ENCODE measurements around the gene PRMT5. TPM values are rescaled to one million over a fixed set of nuclear protein-coding genes. Genes with fewer than 3 reads are reported as not detected.
A peak's percentile ranks its signal among the peaks of the same experiment; 100 is the strongest.
"Not testable (repeated sequence)": the region's sequence is repeated elsewhere in the genome, so short reads cannot be mapped to it uniquely, and the experiment has no call there.

Gene PRMT5
- total RNA-seq, 2 experiments from 2014 or later: 52.6 to 56.8 TPM

- Mint-ChIP-seq H3K36me3 (ENCODE audit: low read depth) (peaks cover 31% of the 10 kb centered on the region), H3K9me3 (no peaks in the 10 kb centered on the region), H3K27ac (no peak overlapping the region), H3K27me3 (no peaks in the 10 kb centered on the region), H3K4me1 (peaks cover 26% of the 10 kb centered on the region), H3K4me3 (no peak overlapping the region)
- CTCF ChIA-PET: no interaction called here
- POLR2A ChIA-PET: no interaction called here
- no peak for DNase-seq
These were observed 2.9 kb downstream of the PRMT5 start for GRCh38 chr14:22926316-22926715.

DNA sequence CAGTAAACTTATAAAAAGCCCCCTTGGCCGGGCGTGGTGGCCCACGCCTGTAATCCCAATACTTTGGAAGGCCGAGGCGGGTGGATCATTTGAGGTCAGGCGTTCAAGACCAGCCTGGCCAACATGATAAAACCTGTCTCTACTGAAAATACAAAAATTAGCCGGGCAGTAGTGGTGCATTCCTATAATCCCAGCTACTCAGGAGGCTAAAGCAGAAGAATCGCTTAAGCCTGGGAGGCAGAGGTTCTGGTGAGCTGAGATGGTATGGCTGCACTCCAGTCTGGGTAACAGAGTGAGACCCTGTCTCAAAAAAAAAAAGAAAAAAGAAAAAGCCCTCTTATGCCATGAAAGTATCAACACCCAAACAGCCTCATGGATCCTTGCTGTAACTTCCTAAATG lies 3.7 kb downstream of the PRMT5 start:
- Mint-ChIP-seq H3K27me3 (no peaks in the 10 kb centered on the region), H3K36me3 (ENCODE audit: low read depth) (peaks cover 34% of the 10 kb centered on the region), H3K27ac (no peak overlapping the region), H3K9me3 (no peaks in the 10 kb centered on the region), H3K4me1 (peaks cover 28% of the 10 kb centered on the region), H3K4me3 (no peak overlapping the region)
- no peak for DNase-seq
- POLR2A ChIA-PET: no interaction called here
- CTCF ChIA-PET: no interaction called here

DNA sequence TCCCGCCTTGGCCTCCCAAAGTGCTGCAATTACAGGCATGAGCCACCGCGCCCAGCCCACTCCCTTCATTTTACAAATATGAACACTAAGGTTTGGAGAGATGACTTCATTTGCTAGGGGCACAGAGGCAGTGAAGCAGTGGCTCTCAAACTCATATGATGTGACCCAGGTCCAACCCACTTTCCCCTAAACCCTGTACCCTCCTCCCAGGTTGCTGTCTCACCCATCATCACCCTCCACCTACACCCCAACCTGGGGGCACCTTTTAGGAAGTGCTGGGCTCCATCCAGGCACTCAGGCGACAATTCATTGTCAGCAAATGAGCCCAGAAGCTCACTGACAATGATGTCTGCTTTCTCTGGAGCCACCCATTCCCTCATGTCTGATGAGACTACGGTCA lies 5.4 kb downstream of the PRMT5 start:
- no peak for DNase-seq
- no peak overlapping the region for H3K4me3 Mint-ChIP-seq
- H3K27me3 Mint-ChIP-seq: no peaks in the 10 kb centered on the region
- no peak overlapping the region for H3K27ac Mint-ChIP-seq
- H3K36me3 Mint-ChIP-seq (ENCODE audit: low read depth): peaks cover 43% of the 10 kb centered on the region
- peaks cover 42% of the 10 kb centered on the region for H3K4me1 Mint-ChIP-seq
- no peaks in the 10 kb centered on the region for H3K9me3 Mint-ChIP-seq
- CTCF ChIA-PET: interaction anchor here (1.8 kb wide), 1 partner anchor 51 kb away, joined by 3 read pairs; no protein-coding TSS in a partner anchor
- POLR2A ChIA-PET: no interaction called here

GRCh38 chr14:22922294-22922693 lies 6.9 kb downstream of the PRMT5 start:
- DNase-seq: no peak
- Mint-ChIP-seq H3K36me3 (ENCODE audit: low read depth) (peaks cover 52% of the 10 kb centered on the region), H3K27ac (no peak overlapping the region), H3K4me3 (no peak overlapping the region), H3K4me1 (peaks cover 43% of the 10 kb centered on the region), H3K9me3 (no peaks in the 10 kb centered on the region), H3K27me3 (no peaks in the 10 kb centered on the region)
- CTCF ChIA-PET: interaction anchor here (1.8 kb wide), 1 partner anchor 49 kb away, joined by 3 read pairs; no protein-coding TSS in a partner anchor
- POLR2A ChIA-PET: no interaction called here

- ChIA-PET CTCF (interaction anchor here (0.9 to 5.9 kb wide), 6 partner anchors 9 to 360 kb away, joined by 3 to 45 read pairs (median 6); partner anchors contain the start of genes CDH24 and PRMT5), POLR2A (no interaction called here)
- Mint-ChIP-seq H3K9me3 (no peaks in the 10 kb centered on the region), H3K4me1 (peaks cover 43% of the 10 kb centered on the region), H3K27ac (no peak overlapping the region), H3K27me3 (no peaks in the 10 kb centered on the region), H3K36me3 (ENCODE audit: low read depth) (peaks cover 49% of the 10 kb centered on the region), H3K4me3 (no peak overlapping the region)
- no peak for DNase-seq
These were observed 8.5 kb downstream of the PRMT5 start for GRCh38 chr14:22920697-22921096.

GRCh38 chr14:22919601-22919921 lies 9.6 kb downstream of the PRMT5 start:
- Mint-ChIP-seq H3K4me3 (peak overlapping the region; percentile 91), H3K36me3 (ENCODE audit: low read depth) (peaks cover 43% of the 10 kb centered on the region), H3K27ac (peak overlapping the region; percentile 100), H3K4me1 (peaks cover 45% of the 10 kb centered on the region), H3K27me3 (no peaks in the 10 kb centered on the region), H3K9me3 (no peaks in the 10 kb centered on the region)
- DNase-seq: no peak
- CTCF ChIA-PET: interaction anchor here (0.6 to 5.9 kb wide), 10 partner anchors 10 to 359 kb away, joined by 3 to 45 read pairs (median 6); partner anchors contain the start of genes CDH24 and PRMT5
- POLR2A ChIA-PET: interaction anchor here (1.3 kb wide), 1 partner anchor 36 kb away, joined by 3 read pairs; no protein-coding TSS in a partner anchor

DNA sequence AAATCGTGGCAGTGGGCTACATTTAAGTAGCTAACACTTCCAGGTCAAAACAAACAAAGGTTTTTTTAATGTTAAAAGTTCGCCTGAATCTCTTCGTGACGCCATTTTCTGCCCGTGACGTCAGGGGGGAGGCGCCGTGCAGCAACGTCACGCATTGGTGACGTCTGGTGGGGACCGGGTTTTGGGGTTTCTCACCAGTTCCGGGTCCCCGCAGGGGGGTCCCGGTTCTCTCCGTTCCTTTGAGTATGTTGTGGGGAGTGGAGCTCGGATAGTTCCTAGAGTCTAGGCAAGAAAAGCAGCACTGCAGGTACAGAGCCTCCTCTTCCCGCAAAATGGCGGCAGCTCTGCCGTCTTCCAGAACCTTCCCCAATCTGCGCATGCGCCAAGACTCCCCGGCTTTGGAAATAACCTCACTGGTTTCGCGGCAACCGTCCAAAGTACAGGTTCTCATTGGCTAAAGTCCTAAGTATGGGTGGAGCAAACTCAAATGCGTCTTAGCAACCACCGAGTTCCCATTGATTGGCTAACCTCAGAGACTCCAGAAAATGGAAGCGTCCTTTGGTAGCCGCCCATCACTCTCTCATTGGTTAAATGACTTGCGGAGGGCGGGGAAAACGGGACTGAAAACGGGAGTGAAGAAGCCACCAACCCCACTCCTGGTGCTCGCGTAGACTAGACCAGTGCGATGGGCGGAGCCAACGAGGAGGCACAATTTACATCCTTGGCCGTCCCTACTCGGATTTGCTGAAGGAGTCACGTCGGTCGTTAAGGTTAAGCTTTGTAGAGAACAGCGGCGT lies 10.2 kb downstream of the PRMT5 start, which contains the start of gene RBM23:
RBM23 (minus strand) TSS at position 346 of the 797 bp plus-strand sequence.
- ChIA-PET CTCF (interaction anchor here (0.6 to 5.9 kb wide), 13 partner anchors 11 to 1005 kb away, joined by 3 to 45 read pairs (median 6); partner anchors contain the start of genes CDH24 and PRMT5), POLR2A (interaction anchor here (1.3 kb wide), 1 partner anchor 37 kb away, joined by 3 read pairs; no protein-coding TSS in a partner anchor)
- Mint-ChIP-seq H3K4me3 (peak within 1 kb of the TSS; percentile 91), H3K27me3 (no peaks in the 10 kb centered on the region), H3K36me3 (ENCODE audit: low read depth) (peaks cover 44% of the 10 kb centered on the region), H3K4me1 (peaks cover 45% of the 10 kb centered on the region), H3K27ac (peak within 1 kb of the TSS; percentile 100), H3K9me3 (no peaks in the 10 kb centered on the region)
- peak; percentile 100 for DNase-seq

DNA sequence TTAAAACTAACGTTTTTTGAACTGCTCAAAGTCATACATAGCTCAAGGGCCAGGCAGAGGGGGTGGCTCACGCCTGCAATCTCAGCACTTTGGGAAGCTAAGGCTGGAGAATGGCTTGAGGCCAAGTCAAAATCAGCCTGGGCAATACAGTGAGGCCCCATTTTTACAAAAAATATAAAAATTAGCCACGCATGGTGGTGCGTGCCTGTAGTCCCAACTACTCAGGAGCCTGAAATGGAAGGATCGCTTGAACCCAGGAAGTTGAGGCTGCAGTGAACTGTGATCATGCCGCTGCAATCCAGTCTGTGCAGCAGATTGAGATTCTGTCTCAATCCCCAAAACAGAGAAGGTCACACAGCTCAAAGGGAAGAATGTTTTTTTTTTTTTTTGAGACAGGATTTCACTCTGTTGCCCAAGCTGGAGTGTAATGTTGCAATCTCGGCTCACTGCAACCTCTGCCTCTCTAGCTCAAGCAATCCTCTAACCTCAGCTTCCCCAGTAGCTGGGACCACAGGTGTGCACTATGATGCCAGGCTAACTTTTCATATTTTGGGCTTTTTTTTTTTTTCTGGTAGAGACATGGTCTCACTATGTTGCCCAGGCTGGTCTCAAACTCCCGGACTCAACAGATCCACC lies 13.2 kb downstream of the PRMT5 start:
- H3K27me3 Mint-ChIP-seq: no peaks in the 10 kb centered on the region
- no peak for DNase-seq
- H3K36me3 Mint-ChIP-seq (ENCODE audit: low read depth): peaks cover 43% of the 10 kb centered on the region
- no peaks in the 10 kb centered on the region for H3K9me3 Mint-ChIP-seq
- ChIA-PET CTCF (interaction anchor here (0.9 to 5.9 kb wide), 7 partner anchors 11 to 346 kb away, joined by 3 to 45 read pairs (median 5); partner anchors contain the start of gene PRMT5), POLR2A (no interaction called here)
- peaks cover 52% of the 10 kb centered on the region for H3K4me1 Mint-ChIP-seq
- no peak overlapping the region for H3K4me3 Mint-ChIP-seq
- H3K27ac Mint-ChIP-seq: peak overlapping the region; percentile 3

DNA sequence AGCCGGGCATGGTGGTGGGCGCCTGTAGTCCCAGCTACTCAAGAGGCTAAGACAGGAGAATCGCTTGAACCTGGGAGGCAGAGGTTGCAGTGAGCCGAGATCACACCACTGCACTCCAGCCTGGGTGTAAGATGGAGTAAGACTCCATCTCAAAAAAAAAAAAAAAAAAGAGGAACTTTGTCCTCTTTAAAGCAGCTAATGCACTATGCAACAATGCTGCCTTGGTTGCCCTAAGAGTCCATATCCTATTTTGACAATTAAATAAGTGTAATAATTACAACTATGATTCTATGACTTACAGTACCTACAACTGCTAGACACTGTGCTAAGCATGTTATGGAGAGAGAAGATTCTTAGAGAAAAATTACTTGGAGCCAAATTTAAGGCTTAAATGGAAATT lies 14.3 kb downstream of the PRMT5 start:
- DNase-seq, POLR2A ChIA-PET, H3K27ac Mint-ChIP-seq, H3K27me3 Mint-ChIP-seq, H3K4me3 Mint-ChIP-seq, H3K9me3 Mint-ChIP-seq: not testable (repeated sequence)
- CTCF ChIA-PET: interaction anchor here (0.6 to 2.5 kb wide), 5 partner anchors 12 to 345 kb away, joined by 3 to 11 read pairs (median 5); no protein-coding TSS in a partner anchor
- H3K4me1 Mint-ChIP-seq: peaks cover 46% of the 10 kb centered on the region
- peaks cover 40% of the 10 kb centered on the region for H3K36me3 Mint-ChIP-seq (ENCODE audit: low read depth)

- DNase-seq: no peak
- Mint-ChIP-seq H3K27me3 (no peaks in the 10 kb centered on the region), H3K27ac (no peak overlapping the region), H3K4me3 (no peak overlapping the region), H3K4me1 (peaks cover 24% of the 10 kb centered on the region), H3K9me3 (no peaks in the 10 kb centered on the region), H3K36me3 (ENCODE audit: low read depth) (peaks cover 42% of the 10 kb centered on the region)
- CTCF ChIA-PET: interaction anchor here (0.9 to 1.2 kb wide), 5 partner anchors 10 to 341 kb away, joined by 3 to 4 read pairs (median 3); no protein-coding TSS in a partner anchor
- POLR2A ChIA-PET: no interaction called here
These were observed 18.3 kb downstream of the PRMT5 start for GRCh38 chr14:22910916-22911315.

DNA sequence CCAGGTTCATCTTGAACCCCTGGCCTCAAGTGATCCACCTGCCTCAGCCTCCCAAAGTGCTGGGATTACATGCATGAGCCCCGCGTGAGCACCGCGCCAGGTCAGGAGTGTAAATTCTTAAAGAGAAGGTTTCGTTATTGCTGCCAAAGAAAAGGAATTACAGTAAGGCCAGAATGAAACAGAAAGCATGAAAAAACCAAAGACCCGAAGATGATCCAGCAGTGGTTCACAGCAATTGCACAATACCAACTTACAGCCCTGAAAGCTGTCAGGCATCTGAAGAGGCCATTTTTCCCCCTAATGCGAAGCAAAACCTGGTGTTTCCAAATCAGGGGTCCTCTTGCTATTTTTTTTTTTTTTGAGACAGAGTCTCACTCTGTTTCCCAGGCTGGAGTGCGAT lies 20.6 kb downstream of the PRMT5 start:
- peaks cover 22% of the 10 kb centered on the region for H3K4me1 Mint-ChIP-seq
- peak overlapping the region; percentile 6 for H3K27ac Mint-ChIP-seq
- ChIA-PET POLR2A (no interaction called here), CTCF (no interaction called here)
- no peak for DNase-seq
- peaks cover 58% of the 10 kb centered on the region for H3K36me3 Mint-ChIP-seq (ENCODE audit: low read depth)
- no peak overlapping the region for H3K4me3 Mint-ChIP-seq
- no peaks in the 10 kb centered on the region for H3K27me3 Mint-ChIP-seq
- no peaks in the 10 kb centered on the region for H3K9me3 Mint-ChIP-seq

DNA sequence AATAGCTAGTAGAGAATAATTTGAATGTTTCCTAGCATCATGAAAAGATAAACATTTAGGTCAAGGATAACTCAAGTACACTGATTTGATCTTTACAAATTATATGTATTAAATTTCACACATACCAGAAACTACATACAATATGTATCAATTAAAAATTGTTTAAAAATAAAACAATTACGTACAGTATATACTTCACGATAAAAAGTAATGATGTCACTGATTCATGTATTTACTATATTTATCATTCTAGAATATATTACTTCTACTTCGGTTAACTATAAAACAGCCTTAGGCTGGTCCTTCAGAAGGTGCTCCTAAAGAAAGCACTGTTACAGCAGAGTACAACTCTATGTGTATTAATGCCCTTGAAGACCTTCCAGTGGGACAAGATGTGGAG lies 21.7 kb downstream of the PRMT5 start:
- Mint-ChIP-seq H3K36me3 (ENCODE audit: low read depth) (peaks cover 60% of the 10 kb centered on the region), H3K4me1 (peaks cover 20% of the 10 kb centered on the region), H3K9me3 (no peaks in the 10 kb centered on the region), H3K27me3 (no peaks in the 10 kb centered on the region), H3K4me3 (no peak overlapping the region), H3K27ac (no peak overlapping the region)
- DNase-seq: no peak
- CTCF ChIA-PET: interaction anchor here (1.1 kb wide), 1 partner anchor 19 kb away, joined by 3 read pairs; no protein-coding TSS in a partner anchor
- POLR2A ChIA-PET: no interaction called here

DNA sequence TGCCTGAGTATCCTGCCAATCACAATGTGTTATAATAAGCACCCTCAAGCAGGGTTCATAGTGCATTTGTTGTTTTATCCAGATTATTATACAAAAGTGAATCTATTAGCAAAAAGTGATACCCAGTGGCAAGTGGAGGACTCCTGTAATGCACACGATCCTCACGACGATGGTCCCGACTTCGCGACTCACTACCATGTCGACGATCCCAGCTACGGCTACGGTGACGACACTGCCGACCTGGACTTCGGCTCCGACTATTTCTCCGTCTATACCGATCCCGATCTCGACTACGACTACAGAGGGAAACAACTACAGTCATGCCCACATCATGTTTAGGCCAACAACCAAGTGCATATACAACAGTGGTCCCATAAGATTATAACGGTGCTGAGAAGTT lies 23.1 kb downstream of the PRMT5 start:
- Mint-ChIP-seq H3K27me3 (no peaks in the 10 kb centered on the region), H3K9me3 (no peaks in the 10 kb centered on the region), H3K27ac (no peak overlapping the region), H3K36me3 (ENCODE audit: low read depth) (peaks cover 59% of the 10 kb centered on the region), H3K4me3 (no peak overlapping the region), H3K4me1 (peaks cover 17% of the 10 kb centered on the region)
- no peak for DNase-seq
- ChIA-PET POLR2A (no interaction called here), CTCF (interaction anchor here (0.8 to 1.5 kb wide), 5 partner anchors 10 to 80 kb away, joined by 3 to 4 read pairs (median 3); partner anchors contain the start of gene PRMT5)

Measured in activated CD4-positive, alpha-beta T cell treated with anti-CD3 and anti-CD28 coated beads, Interleukin-2, amount 10 ng/mL, durations not matched to agents 7 days and 5 days (primary cell).